Activated CD8-positive, alpha-beta T cell treated with anti-CD3 and anti-CD28 coated beads for 36 hours (primary cell): ENCODE results near the gene DZIP3. TPM values are rescaled to one million over a fixed set of nuclear protein-coding genes. Genes with fewer than 3 reads are reported as not detected.

Experiments
- ATAC-seq: fragments of 200-7000 bp; cut with Tn5 transposase; one replicate; pipeline ENCODE4 v1.10.0; 2021; ENCODE audit warnings: mild to moderate bottlenecking, moderate library complexity
- CTCF ChIA-PET: fragments of 350-600 bp; sonication (Branson Sonifier 250); formaldehyde crosslinking; loops from one replicate; lab custom pipeline; 2021; ENCODE audit warnings: antibody characterized with exemption; lab: Charles Lee
- POLR2A ChIA-PET: fragments of 350-600 bp; sonication (Branson Sonifier 250); formaldehyde crosslinking; loops from one replicate; lab custom pipeline; 2021; ENCODE audit warnings: antibody characterized with exemption; lab: Charles Lee
- DNase-seq: peaks from one replicate; pipeline ENCODE4 v3.0.0-alpha.2; 2020
- H3K27ac Mint-ChIP-seq: one replicate; pipeline ENCODE4 v1.8.0; 2021; ENCODE audit warnings: mild to moderate bottlenecking, mixed read lengths
- H3K27me3 Mint-ChIP-seq: one replicate; pipeline ENCODE4 v1.8.0; 2021; ENCODE audit warnings: mixed read lengths
- H3K36me3 Mint-ChIP-seq: one replicate; pipeline ENCODE4 v1.8.0; 2021; ENCODE audit warnings: low read depth, mixed read lengths
- H3K4me1 Mint-ChIP-seq: one replicate; pipeline ENCODE4 v1.8.0; 2021; ENCODE audit warnings: low read depth, mixed read lengths
- H3K4me3 Mint-ChIP-seq: one replicate; pipeline ENCODE4 v1.8.0; 2021; ENCODE audit warnings: mild to moderate bottlenecking, moderate library complexity, mixed read lengths
- H3K9me3 Mint-ChIP-seq: one replicate; pipeline ENCODE4 v1.8.0; 2021; ENCODE audit warnings: mixed read lengths
- intact Hi-C: fragments of 100-400 bp; cut with micrococcal nuclease; formaldehyde crosslinking; loops from one replicate; pipeline ENCODE4 v1.10.0; 2022
- total RNA-seq, 2 experiments: library from RNA; stranded (reverse); gene quantifications; one replicate each; pipeline ENCODE4 v1.2.3, GENCODE V29; 2021
- TF ChIP-seq, protein P1 (sequence below): fragments of 200-600 bp; IDR thresholded peaks from one replicate; pipeline ENCODE4 v1.8.0; 2022; ENCODE audit warnings: antibody characterized with exemption, mild to moderate bottlenecking

Gene DZIP3
- total RNA-seq, 2 experiments from 2014 or later, result 18.5 to 21.8 TPM

DNA sequence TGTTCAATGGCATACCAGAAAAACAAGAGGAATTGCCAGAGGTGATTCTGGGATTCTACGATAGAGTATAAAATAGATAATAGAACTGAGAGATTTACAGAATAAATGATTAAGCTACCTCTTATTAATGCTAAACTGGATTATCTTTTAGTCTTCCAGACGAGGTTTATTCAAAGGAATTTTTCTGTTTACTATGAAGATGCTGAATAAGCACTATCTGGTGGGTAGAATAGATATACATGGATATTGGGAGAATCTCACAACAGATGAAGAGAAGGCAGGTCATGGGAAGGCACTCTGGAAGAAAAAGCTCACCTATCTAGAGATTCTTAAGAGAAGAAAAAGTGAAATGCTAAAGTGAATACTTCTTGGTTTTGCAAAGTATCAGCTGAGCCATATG, 11.5 kb upstream of the DZIP3 start:
- TF ChIP-seq, protein P1, sequence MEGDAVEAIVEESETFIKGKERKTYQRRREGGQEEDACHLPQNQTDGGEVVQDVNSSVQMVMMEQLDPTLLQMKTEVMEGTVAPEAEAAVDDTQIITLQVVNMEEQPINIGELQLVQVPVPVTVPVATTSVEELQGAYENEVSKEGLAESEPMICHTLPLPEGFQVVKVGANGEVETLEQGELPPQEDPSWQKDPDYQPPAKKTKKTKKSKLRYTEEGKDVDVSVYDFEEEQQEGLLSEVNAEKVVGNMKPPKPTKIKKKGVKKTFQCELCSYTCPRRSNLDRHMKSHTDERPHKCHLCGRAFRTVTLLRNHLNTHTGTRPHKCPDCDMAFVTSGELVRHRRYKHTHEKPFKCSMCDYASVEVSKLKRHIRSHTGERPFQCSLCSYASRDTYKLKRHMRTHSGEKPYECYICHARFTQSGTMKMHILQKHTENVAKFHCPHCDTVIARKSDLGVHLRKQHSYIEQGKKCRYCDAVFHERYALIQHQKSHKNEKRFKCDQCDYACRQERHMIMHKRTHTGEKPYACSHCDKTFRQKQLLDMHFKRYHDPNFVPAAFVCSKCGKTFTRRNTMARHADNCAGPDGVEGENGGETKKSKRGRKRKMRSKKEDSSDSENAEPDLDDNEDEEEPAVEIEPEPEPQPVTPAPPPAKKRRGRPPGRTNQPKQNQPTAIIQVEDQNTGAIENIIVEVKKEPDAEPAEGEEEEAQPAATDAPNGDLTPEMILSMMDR, result no peak
- no peak overlapping the region for H3K27ac Mint-ChIP-seq
- no peak overlapping the region for H3K4me3 Mint-ChIP-seq
- ChIA-PET POLR2A (interaction anchor here (0.6 to 1.5 kb wide), 3 partner anchors 11 to 59 kb away, joined by 3 to 9 read pairs (median 3); partner anchors contain the start of genes CIP2A and DZIP3), CTCF (interaction anchor here (1.0 to 1.8 kb wide), 4 partner anchors 9 to 25 kb away, joined by 3 to 6 read pairs (median 4); no protein-coding TSS in a partner anchor)
- ATAC-seq, result no peak
- peaks cover 54% of the 10 kb centered on the region for H3K36me3 Mint-ChIP-seq
- intact Hi-C loops, result no loop called here
- peaks cover 6% of the 10 kb centered on the region for H3K4me1 Mint-ChIP-seq
- no peak for DNase-seq
- H3K27me3 Mint-ChIP-seq, result no peaks in the 10 kb centered on the region
- peaks cover 2% of the 10 kb centered on the region for H3K9me3 Mint-ChIP-seq

DNA sequence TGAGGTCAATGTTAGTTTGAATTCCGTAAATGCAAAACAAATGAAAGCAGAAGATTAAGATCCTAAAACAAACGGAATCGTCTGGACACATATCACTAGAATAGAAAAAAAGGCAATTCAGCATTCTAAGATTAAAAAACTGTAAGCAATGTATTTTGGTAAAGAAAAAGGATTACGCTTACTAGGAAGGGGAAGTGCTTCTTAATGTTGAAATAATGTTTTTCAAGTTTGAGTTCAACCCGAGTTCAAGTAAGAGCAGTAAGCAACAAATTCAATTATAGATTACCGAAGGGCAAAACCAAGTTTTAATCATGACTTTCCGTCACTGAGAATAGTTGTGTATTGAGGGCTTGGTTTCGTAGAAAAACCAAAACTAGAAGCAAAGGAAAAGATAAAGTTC, 921 bp upstream of the DZIP3 start:
- H3K9me3 Mint-ChIP-seq, result no peaks in the 10 kb centered on the region

DNA sequence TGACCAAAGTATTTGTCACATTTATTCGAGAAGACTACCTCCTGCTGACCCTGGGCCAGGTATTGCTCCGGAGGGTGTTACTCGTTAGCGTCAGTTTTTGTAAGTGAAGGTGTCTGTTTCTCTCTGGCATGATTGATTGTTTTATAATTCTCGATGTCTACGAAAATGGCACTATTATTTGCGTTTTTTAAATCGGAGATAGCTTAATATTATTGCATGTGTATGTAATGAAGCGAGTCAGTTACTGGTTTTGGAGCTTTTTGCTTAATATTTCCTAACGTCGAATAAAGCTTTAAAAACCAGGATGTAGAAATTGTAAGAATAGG, 439 bp downstream of the DZIP3 start:
- TF ChIP-seq, protein P1, result no peak
- H3K36me3 Mint-ChIP-seq, result peaks cover 25% of the 10 kb centered on the region
- no peaks in the 10 kb centered on the region for H3K27me3 Mint-ChIP-seq
- intact Hi-C loops, result loop anchor here (5.0 kb wide), 1 partner anchor 237 kb away; no protein-coding TSS in a partner anchor
- DNase-seq, result no peak
- no peak for ATAC-seq
- CTCF ChIA-PET, result interaction anchor here (0.6 to 3.2 kb wide), 8 partner anchors 9 to 231 kb away, joined by 3 to 21 read pairs (median 4); no protein-coding TSS in a partner anchor
- peak overlapping the region; percentile 96 for H3K27ac Mint-ChIP-seq
- peak overlapping the region; percentile 97 for H3K4me3 Mint-ChIP-seq
- peaks cover 44% of the 10 kb centered on the region for H3K4me1 Mint-ChIP-seq
- H3K9me3 Mint-ChIP-seq, result no peaks in the 10 kb centered on the region
- POLR2A ChIA-PET, result interaction anchor here (0.6 to 3.3 kb wide), 13 partner anchors 11 to 1066 kb away, joined by 3 to 57 read pairs (median 5); partner anchors contain the start of gene IFT57

More for the DNA sequence above, 921 bp upstream of the DZIP3 start:
- Mint-ChIP-seq H3K36me3 (peaks cover 33% of the 10 kb centered on the region), H3K4me1 (peaks cover 42% of the 10 kb centered on the region), H3K4me3 (peak overlapping the region; percentile 97), H3K27me3 (no peaks in the 10 kb centered on the region), H3K27ac (peak overlapping the region; percentile 96)
- TF ChIP-seq, protein P1, result no peak
- POLR2A ChIA-PET, result interaction anchor here (0.6 to 3.3 kb wide), 10 partner anchors 11 to 309 kb away, joined by 3 to 57 read pairs (median 5); no protein-coding TSS in a partner anchor
- no peak for ATAC-seq
- no peak for DNase-seq
- intact Hi-C loops, result loop anchor here (5.0 kb wide), 1 partner anchor 239 kb away; no protein-coding TSS in a partner anchor
- CTCF ChIA-PET, result interaction anchor here (1.0 to 3.2 kb wide), 7 partner anchors 10 to 326 kb away, joined by 3 to 21 read pairs (median 8); no protein-coding TSS in a partner anchor

- TF ChIP-seq, protein P1, result no peak
- intact Hi-C loops, result no loop called here
These were observed 938 bp downstream of the DZIP3 start for GRCh38 chr3:108590460-108590859.

DNA sequence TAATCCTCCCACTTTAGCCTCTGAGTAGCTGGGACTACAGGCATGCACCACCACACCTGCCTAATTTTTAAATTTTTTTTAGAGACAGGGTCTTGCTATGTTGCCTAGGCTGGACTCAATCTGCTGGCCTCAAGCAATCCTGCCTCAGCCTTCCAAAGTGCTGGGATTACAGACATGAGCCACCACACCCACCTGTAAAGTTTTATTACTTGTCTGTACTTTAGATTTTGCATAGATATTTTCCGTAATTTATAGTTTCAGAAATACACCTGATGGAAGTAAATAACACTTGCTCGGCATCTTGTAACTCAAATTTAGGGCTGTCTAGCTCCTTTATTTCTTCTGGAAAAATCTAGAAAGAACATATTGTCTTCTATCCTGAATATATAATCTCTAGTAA, 5.8 kb downstream of the DZIP3 start:
- H3K36me3 Mint-ChIP-seq, result no peaks in the 10 kb centered on the region
- peaks cover 45% of the 10 kb centered on the region for H3K4me1 Mint-ChIP-seq
- CTCF ChIA-PET, result interaction anchor here (1.8 kb wide), 1 partner anchor 8 kb away, joined by 4 read pairs; no protein-coding TSS in a partner anchor
- H3K4me3 Mint-ChIP-seq, result no peak overlapping the region
- DNase-seq (no peak), ATAC-seq (no peak)
- H3K9me3 Mint-ChIP-seq, result no peaks in the 10 kb centered on the region
- H3K27ac Mint-ChIP-seq, result no peak overlapping the region
- intact Hi-C loops, result no loop called here
- TF ChIP-seq, protein P1, result no peak
- POLR2A ChIA-PET, result no interaction called here
- no peaks in the 10 kb centered on the region for H3K27me3 Mint-ChIP-seq

More at GRCh38 chr3:108590460-108590859, 938 bp downstream of the DZIP3 start:
- DNase-seq (no peak), ATAC-seq (no peak)
- Mint-ChIP-seq H3K4me3 (peak overlapping the region; percentile 97), H3K27me3 (no peaks in the 10 kb centered on the region), H3K9me3 (no peaks in the 10 kb centered on the region), H3K36me3 (peaks cover 21% of the 10 kb centered on the region), H3K4me1 (peaks cover 41% of the 10 kb centered on the region), H3K27ac (peak overlapping the region; percentile 96)
- ChIA-PET CTCF (interaction anchor here (0.6 to 3.2 kb wide), 8 partner anchors 8 to 231 kb away, joined by 3 to 21 read pairs (median 4); no protein-coding TSS in a partner anchor), POLR2A (interaction anchor here (0.7 to 3.3 kb wide), 8 partner anchors 10 to 243 kb away, joined by 3 to 57 read pairs (median 5); no protein-coding TSS in a partner anchor)
